ENCODE results near the gene MTX3.

Gene MTX3

DNA sequence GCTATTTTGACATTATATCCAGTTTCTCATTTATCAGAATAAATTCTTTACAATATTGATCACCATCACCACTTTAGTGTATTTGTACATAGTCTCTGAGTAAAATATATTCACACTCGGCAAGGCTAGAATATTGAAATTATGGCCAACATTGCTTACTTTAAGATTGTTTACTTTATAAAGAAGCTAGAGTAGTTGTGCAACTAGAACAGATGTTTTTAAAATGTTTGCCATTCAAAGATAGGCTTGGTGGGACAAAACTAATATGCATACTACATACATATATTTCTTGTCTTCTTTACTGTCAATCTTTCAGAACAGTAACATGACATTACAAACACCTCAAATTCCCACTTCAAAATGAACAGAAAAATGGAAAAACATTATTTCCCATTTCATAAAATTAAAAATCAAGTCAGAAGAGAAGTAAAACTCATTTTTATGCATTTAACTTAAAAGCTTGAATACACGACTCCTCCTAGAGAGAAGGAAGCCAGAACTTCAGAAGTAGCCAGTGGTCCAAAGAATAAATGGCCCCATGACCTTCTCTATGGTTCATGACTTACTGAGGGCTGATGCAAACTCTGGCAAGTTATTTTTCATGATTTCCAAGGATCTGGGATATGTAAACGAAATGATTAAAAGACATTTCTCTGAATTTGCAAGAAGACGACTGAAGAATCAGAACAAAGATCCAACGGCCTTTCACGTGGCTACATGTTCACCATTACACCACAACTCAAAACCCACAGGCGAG, 14.1 kb downstream of the MTX3 start:
- no peak for DNase-seq

DNA sequence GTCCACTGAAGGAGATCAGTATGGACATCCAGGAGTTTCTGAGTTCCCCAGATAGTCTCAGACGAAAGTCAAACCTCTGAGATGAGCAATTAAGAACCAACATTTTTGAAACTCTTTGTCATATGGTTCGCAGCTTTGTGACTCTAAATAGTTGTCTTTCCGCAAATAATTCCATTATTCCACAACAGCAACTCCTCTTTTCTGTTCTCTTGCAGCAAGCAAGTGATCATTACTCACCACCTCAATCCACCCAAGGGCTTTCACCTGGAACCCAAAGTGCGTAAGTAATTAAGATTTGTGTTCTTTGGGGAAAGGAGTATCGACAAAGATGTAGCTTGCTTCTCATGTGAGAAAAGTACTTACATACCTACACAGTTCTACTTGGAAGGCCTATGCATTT, 15.6 kb downstream of the MTX3 start:
- no peak for DNase-seq

DNA sequence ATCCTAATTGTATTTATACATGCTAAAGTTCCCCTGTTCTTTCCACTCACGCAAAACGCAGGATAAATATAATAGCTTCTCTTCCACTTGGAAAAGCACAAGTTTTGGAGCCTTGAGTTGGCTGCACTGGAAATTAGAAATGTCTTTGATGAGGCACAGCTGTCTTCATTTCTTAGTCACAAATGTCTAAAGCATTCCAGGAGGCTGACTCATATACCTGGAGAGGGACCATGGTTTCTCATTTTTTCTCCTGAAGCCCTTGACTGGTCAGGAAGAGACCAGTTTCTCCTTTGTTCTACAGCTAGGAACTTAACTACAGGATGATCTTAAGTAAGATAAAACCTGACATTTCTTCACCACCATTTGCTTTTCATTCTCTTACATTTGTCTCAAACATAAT, 16.2 kb downstream of the MTX3 start:
- no peak for DNase-seq

DNA sequence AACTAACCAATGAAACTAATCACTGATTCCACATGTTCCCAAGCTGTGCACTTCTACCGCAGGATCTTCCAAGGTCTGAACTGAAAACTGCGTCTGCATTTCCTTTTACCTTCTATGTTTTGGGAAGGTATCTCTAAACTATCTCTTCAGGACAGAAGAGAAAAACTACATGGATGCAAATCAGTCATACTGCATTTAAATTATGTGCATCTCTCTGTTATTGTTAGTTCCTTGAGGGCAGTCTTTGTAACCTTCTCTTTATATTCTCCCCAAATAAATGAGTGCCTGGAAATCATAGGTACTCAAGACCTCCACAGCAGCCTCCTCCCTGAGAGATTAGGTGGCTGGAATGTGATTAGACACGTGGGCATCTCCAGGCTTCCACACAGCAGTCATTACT, 17.1 kb downstream of the MTX3 start:
- DNase-seq: no peak

DNA sequence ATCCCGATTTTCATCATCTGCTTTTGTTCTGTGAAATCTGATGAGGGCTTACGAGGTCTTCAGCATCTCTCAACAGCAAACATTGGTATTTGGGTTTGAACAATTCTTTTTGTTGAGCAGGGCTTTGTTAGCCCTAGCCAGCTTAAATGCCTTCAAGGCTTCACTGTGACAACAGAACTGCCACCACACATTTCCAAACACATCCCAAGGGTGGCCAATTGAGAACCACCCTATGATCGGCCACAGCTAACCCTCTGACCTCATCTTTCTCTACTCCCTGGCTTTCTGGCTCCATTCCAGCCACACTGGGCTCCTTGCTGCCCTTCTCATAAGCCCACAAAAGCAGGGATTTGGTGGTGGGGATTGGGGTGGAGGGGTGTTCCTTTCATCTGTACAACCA, 17.6 kb downstream of the MTX3 start:
- DNase-seq: no peak

DNA sequence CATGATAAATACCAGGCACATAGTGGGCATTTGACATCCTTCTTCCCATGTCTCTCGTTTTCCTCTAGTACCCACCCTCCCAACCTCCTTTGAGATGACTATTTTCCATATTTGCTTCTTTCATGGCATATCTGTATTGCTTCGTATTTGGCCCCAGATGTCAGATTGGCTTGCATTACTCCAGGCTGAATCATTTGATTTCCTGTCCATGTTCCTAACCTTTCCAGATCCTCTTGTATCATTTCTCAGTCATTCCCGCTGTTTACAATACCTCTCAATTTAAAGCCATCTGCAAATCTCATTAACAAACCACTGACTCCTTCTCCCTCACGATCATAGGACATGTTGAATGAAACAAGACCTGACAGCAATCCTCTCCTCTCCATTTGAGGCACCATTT, 19.9 kb downstream of the MTX3 start:
- DNase-seq: no peak

DNA sequence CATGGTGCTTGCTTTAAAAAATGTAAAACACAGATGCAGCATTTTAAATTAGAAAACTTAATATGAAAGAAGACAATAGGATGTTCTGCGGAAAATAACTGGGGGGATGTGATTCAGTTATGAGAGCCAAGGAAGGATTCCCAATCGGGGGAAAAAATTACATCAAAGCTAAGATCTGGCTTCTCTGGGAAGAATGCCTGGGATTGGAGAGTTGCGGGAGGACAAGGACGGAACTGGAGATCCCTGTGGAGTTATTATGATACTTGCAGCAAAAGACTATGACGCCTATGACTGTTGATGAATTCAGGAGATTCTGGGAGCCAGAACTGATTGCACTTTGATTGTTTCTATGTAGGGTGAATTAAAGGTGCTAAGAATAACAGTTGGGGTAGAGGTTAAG, 24.6 kb downstream of the MTX3 start:
- DNase-seq: no peak

DNA sequence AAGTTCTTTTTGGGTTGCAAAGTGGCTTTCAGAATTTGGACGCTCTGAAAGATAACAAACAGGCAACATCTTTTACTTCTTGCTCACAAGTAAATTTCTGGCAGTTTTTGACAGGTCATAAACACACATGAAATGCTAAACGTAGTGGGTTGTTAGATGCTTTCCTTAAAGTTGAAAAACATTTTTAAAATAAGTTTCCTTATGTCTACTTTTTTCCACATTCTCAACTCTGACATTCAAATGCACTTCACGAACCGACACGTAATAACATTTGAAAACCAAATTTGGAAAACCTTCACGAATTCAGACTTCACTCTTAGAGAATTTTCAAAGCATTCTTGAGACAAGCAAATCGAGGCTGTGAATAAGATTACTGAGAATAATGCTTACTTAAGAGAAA, 26.9 kb downstream of the MTX3 start:
- DNase-seq: no peak

DNA sequence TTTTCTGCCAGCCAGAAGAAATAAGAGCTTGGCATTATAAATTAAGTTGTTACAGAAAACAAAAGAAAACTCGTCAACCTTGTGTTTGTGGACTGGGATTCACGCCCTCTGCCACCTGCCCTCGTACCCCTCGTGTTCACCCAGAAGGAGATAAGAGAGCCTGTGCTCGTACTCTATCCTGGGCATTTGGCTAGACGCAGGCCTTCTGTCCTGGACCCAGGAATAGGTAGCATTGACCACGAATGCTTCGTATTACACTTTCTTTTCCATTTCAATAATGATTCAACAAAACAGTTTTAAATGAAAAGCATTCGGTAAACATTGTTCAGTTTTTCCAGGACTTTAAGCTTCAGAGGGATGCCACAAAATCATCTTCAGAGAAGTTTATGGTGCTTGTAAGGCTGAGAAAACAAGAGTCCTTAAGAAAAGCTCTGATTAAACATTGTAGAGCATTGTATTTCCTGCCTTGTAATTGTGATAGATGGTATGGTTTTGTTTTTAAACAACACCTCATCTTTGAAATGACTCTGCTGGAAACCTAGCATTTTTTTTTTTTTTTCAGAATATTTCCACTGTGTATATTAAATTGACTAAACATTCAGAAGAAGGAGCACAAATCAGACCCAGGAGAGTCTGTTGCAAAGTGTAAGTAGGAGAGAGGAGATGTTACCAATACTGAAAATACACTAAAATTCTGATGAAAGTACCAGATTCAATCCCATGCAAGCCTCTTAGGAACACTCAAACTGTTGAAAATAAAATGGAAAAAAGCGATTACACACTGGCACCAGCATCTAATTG, 27.6 kb downstream of the MTX3 start:
- DNase-seq: peak; percentile 67

DNA sequence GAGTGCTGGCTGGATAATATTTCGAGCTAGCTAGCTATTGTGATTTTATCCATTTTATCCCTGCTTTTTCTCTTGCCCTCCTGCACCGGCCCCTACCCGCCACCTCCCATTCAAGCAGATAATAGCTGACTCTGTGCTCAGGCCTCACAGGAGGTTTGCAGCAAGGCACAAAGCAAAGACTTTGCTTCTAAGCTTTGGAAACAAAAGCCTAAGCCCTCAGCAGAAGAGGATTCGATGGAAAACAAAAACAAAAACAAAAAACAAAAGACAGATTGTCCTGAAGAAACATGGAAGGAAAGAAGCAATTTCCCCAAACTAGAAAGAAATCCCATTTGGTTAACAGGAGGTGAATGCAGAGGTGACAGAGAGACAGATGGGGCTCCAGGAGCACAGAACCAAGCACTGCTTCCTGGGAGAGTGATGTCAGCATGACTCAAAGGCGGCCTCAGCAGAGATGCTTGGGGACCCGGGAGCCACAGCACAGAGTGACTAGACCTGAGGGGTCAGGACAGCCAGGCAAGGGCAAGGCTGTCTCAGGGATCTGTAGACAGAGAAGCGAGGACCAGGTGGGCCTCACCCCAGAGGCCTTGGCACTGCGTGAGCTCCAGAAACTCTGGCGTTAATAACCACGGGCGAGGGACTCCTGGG, 28.4 kb downstream of the MTX3 start:
- peak; percentile 87 for DNase-seq

DNA sequence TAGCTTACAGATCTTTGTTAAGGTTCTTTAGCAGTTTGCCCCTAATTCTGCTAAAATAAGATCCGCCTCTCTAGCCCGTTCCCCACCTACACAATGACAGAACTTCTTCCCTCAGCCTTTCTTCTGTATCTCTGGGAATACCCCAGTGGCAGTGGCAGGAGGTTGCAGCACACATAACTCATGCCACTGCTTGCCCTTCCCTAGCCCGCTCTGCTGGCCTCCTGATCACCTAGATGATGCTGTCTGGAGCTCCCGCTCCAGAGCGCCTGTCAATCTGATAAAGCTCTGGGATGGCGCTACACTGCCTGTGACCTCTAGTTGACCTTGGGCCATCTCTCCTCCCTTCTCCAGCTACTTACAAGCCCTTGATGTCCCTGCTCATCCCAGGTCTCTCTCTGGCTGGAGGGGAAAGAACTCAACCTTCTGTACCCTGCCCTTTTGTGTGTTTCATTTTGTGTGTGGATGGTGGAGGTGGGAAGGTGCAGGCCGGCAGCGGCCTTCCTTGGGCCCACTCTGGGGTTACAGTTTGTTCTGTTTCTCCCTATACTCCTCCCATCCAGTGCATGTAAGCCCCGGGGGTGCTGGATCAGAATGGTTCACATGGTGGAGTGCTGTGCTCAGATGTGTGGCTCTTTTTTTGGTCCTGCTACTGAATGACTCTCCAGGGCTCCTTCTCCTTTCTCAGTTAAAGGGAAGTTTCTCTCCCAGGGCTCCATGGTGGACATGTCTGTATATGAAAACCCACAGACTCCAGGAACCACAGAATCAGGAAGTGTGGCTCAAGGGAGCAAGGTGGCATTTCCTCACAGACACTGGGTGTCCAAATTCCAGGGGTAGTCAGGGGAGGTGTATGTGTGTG, 29.1 kb downstream of the MTX3 start:
- DNase-seq: no peak

DNA sequence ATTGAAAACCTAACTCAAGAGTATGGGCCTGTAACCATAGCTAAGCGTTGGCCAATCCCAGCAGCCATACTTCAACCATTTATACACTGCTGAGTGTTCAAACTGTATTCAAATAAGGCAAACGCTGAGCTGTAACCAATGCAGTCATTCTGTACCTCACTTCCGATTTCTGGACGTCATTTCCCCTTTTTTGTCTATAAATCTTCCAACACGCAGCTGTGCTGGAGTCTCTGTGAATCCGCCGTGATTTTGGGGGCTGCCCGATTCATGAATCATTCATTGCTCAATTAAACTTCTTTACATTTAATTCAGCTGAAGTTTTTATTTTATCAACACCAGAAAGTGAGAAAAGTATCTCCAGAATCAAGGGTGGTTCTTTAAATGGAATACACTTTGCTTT, 31.7 kb downstream of the MTX3 start:
- no peak for DNase-seq

DNA sequence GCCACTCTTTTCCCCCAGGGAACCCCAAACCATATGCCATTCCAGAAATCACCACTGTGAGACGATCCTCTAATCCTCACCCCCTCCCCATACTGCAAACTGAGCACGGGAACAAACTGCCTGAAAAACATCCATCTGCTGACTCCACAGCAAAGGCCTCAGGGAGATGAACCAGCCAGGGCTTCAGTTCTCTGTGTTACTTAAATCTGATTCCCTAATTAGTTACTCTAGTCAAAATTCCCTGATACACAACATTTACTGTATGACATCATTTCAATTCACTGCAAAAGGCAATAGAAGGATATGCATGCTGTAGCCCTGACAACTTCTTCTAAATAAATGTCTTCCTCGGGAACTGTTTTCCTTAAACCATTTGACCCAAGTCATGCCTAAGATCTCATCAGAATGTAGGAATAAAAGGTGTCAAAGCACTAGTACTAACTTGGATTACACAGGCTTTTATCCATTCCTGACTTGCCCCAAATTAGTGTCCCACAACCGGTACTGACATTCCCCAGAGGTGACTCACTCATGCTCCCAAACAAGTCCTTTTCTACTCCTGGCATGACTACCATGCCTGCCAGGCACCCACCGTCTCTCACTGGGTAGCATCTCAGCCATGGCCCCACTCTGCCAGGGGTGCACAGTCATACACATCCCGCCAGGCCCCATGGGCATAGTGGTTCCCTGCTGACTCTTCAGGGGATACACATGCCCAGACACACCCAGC, 35.0 kb downstream of the MTX3 start:
- DNase-seq: no peak

DNA sequence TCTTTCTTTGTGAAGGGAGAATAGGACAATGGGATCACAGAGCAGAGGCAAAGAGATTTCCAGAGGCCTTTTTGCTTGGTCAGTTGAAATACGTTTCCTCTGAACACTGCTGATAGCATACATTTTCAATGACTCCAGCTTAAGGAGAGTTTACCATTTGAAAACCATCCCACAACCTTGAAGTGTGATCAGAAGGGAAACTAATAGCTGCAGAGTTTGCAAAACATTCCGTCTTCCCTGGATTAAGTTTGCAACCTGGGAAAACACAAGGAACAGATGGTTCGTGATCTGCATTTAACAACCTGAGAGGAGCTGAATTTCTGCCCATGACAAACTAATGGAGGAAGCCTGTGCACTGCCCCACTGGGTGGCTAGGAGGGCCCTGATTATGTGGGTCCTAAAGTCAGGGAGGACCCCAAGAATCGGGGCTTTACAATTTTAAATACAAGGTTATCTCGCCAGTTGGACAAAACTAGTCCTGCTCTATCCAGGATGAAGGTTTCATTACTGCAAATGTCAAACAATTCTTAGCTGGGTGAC, 35.6 kb downstream of the MTX3 start:
- no peak for DNase-seq

DNA sequence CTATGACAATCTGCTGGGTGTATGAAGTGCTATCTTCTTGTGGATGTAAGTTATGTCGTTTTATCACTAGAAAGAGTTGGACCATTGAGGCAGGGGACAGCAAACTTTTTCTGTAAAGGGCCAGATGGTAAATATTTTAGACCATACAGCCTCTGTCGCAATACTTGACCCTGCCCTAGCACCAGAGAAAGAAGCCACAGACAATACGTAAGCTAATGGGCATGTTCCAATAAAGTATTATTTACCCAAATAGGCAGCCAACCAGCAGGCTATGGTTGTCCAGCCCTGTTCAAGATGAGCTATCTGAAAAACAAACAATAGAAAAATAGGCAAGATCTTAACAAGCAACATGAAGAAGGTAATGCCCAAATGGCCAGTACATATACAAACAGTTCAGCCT, 36.4 kb downstream of the MTX3 start:
- DNase-seq: no peak

DNA sequence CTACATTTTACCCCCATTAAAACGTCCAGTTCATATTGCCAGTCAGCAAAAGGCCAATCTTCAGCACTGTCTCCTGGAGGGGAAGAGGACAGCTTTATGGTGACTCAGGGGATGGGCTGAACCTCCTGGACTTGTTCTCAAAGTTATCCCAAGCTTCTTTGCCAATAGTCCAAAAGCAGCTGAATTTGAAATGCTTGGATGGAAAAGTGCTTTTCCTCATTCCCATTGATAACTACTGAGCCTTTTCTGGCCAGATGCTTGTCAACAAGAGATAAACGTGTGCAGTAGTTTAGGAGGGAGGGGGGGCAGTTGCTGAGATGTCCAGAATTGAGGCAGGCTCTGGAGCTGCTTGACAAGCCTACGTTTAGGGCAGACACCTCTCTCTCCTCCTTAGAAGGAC, 43.5 kb downstream of the MTX3 start:
- no peak for DNase-seq

DNA sequence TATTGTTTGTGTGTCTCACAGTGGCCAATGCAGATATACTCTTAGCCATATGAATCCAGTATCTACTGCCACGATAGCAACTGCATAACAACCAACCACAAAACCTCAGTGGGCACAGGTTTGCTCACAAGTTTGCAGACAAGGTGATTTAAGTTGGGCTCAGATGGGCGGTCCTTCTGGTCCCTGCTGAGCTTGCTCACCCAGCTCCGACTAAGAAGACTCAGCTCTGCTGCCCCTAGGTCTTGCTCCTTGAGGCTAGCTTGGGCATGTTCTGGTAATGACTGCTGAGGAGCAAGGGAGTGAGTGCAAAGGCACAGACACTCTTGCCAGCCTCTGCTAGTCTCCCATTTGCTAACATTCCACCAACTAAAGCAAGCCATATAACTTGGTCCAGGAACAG, 52.6 kb downstream of the MTX3 start:
- peak; percentile 79 for DNase-seq

DNA sequence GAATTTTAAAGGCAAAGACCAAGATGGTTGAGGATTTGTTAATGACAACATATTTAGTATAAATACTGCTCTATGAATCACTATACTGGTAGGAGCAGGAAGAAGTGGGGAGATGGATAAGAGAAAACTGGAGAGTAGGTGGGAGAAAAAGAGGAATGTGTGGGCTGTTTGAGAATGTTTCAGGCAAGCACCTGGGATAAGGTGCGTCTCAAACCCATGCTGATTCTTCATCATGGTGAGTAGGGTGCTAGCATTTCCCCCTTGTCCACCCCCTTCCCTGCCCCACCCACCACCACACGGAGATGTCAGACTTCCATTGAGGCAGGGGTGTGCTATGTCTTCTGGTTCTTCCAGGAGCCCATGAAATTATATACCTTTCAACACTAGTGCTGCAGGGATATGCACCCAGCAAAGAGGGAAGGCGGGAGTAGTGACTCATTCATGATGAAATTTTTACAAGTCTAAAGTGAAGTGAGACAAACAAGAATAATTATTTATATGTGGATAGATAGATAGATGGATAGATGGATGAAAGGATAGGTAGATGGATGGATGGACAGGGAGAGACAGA, 54.3 kb downstream of the MTX3 start:
- DNase-seq: no peak

DNA sequence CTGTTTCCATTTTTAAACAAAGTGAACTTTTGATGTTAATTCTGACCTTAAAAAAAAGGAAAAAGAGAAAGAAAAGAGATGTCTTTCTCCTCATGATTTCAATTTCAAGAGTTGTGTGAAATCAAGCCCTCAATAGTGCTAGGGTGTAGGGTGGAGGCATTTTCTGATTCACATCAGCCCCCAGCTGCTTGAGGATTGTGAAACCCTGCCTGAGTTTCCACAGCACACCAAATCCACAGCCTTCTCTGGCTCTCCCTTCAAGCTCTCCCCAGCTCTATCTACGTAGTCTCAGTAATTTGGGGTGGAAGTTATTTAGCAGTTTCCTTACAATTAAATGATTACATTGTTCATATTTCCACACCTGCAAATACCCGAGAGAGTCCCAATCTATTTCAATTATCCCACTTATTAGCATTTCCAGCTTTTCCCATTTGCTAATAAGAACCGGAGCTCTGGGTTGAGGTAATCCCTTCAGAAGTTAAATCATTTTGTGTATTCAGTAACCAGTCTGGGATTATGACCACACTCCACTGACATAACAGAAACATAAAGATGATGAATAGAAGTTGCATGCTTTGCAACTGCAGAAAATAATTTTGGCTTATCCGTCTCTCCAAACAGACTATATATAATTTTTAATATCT, 54.9 kb downstream of the MTX3 start:
- DNase-seq: no peak

DNA sequence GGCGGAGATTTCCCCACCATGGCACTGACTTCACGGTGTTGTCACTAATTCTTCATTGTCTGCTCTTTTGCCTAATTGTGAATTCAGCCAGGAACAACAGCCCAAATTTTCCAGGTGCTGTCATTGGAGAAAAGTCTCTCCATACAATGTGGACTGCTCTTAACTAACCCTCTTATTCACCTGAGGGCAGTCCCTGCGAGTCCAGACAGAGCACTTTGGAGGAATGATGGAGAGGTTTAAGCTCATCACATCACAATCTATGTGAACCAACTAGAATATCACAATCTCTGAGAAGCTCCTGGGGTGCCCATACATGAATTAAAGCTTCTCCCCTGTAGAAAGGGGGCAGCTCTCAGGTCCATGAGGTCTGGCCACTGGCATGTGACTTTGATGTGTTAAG, 56.4 kb downstream of the MTX3 start:
- DNase-seq: no peak
